ENCODE measurements around the gene DGKI. TPM values are rescaled to one million over a fixed set of nuclear protein-coding genes. Genes with fewer than 3 reads are reported as not detected.

The DGKI gene
- total RNA-seq, 1 experiment from 2014 or later = 0.41 TPM

DNA sequence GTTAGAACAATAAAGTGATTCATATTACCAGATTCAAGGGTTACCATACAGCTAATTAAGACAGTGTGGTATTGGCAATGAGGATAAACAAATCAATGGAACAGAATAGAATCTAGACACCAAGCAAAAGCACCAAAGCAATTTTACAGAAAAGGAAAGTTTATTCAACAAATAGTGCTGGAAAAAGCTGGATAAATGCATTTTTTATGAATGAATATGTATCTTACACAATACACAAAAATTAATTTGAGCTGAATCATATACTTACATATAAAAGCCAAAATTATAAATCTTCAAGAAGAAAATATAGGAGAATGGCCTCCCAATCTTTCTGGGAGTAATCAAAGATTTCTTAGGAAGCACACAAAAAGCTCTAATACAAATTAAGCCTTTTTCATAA is 282.8 kb downstream of the DGKI start:
- intact Hi-C loops (cut with micrococcal nuclease; ENCODE audit: unreplicated experiment) = no loop called here
- DNase-seq = no peak
- H4K20me1 ChIP-seq (ENCODE audit: insufficient read depth) = no peaks in the 10 kb centered on the region
- POLR2A ChIA-PET (ENCODE audit: unreplicated experiment) = interaction anchor here (0.7 kb wide), 1 partner anchor 661 kb away, joined by 10 read pairs; no protein-coding TSS in a partner anchor
- no peak overlapping the region for H3K4me2 ChIP-seq
- H2AFZ ChIP-seq = no peak overlapping the region
- TF ChIP-seq, protein P1, sequence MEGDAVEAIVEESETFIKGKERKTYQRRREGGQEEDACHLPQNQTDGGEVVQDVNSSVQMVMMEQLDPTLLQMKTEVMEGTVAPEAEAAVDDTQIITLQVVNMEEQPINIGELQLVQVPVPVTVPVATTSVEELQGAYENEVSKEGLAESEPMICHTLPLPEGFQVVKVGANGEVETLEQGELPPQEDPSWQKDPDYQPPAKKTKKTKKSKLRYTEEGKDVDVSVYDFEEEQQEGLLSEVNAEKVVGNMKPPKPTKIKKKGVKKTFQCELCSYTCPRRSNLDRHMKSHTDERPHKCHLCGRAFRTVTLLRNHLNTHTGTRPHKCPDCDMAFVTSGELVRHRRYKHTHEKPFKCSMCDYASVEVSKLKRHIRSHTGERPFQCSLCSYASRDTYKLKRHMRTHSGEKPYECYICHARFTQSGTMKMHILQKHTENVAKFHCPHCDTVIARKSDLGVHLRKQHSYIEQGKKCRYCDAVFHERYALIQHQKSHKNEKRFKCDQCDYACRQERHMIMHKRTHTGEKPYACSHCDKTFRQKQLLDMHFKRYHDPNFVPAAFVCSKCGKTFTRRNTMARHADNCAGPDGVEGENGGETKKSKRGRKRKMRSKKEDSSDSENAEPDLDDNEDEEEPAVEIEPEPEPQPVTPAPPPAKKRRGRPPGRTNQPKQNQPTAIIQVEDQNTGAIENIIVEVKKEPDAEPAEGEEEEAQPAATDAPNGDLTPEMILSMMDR (conservative IDR thresholded peaks at IDR 0.05) = no peak
- no peak for TF ChIP-seq EZH2 (IDR thresholded peaks at IDR 0.05; ENCODE audit: low read depth)
- CTCF ChIA-PET = no interaction called here
- H3K4me3 ChIP-seq = no peak overlapping the region
- no peaks in the 10 kb centered on the region; the same call in none of the 2 replicates for H3K9me2 ChIP-seq (ENCODE audit: insufficient read depth)
- no peaks in the 10 kb centered on the region for H3F3A ChIP-seq (ENCODE audit: insufficient read depth, low read depth)
- no TSS peak for BruUV-seq (replicated peaks)
- H3K36me3 ChIP-seq (ENCODE audit: low read depth) = no peaks in the 10 kb centered on the region
- no peaks in the 10 kb centered on the region for H3K79me2 ChIP-seq (ENCODE audit: low read depth)
- H3K27me3 ChIP-seq (ENCODE audit: insufficient read depth, low read depth) = no peaks in the 10 kb centered on the region
- H3K9me3 ChIP-seq (ENCODE audit: insufficient read depth, low read depth) = no peaks in the 10 kb centered on the region
- H3K4me1 ChIP-seq (replicated peaks; ENCODE audit: insufficient read depth) = no peaks in the 10 kb centered on the region
- H3K27ac ChIP-seq = no peak overlapping the region

DNA sequence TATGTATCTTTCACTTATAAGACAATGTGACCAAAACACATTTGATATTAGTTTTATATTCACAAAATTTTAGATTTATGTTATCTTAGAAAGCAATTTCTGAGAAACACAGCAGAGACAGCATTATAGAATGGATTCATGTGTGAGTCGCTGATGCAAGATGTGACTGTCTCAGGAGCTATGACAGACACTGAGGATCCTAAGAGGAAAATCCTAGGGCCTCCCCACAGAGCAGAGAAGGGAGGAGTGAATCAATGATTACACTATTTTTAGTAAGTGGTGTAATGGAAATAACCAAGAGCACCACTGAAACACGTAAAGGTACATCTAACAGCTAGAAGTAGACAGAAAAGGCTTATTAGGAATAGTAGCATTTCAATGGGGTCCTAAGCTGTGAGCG is 299.3 kb downstream of the DGKI start:
- CTCF ChIA-PET = no interaction called here
- Histone ChIP-seq H4K20me1 (ENCODE audit: insufficient read depth) (no peaks in the 10 kb centered on the region), H3K79me2 (ENCODE audit: low read depth) (no peaks in the 10 kb centered on the region), H3K4me3 (no peak overlapping the region), H2AFZ (no peak overlapping the region), H3K9me2 (ENCODE audit: insufficient read depth) (no peaks in the 10 kb centered on the region), H3K9me3 (ENCODE audit: insufficient read depth, low read depth) (no peaks in the 10 kb centered on the region), H3K36me3 (ENCODE audit: low read depth) (no peaks in the 10 kb centered on the region), H3K4me2 (no peak overlapping the region), H3K27ac (no peak overlapping the region), H3F3A (ENCODE audit: insufficient read depth, low read depth) (no peaks in the 10 kb centered on the region), H3K4me1 (replicated peaks; ENCODE audit: insufficient read depth) (no peaks in the 10 kb centered on the region), H3K27me3 (ENCODE audit: insufficient read depth, low read depth) (no peaks in the 10 kb centered on the region)
- intact Hi-C loops (cut with micrococcal nuclease; ENCODE audit: unreplicated experiment) = no loop called here
- TF ChIP-seq EZH2 (IDR thresholded peaks at IDR 0.05; ENCODE audit: low read depth) = no peak
- TF ChIP-seq, protein P1 (conservative IDR thresholded peaks at IDR 0.05) = no peak
- POLR2A ChIA-PET (ENCODE audit: unreplicated experiment) = no interaction called here
- no peak for DNase-seq
- BruUV-seq (replicated peaks) = no TSS peak

DNA sequence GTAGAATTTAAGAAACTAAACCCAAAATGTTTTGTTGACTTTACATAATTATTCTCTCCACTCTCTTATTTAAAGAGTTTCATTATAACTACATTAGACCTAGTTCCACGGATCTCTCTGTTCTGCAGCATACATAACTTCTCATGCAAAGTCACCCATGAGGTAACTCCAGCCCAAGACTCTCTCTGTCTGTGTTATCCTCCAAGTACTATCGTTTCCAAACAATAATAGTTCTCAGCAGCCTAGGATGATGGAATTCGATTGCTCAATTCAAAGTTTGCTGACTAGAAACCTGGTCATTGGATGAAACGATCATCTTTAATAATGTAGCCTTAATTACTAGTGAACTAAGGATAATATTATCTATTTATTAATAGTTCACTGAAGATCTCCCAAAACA is 300.1 kb downstream of the DGKI start:
- ChIA-PET CTCF (no interaction called here), POLR2A (ENCODE audit: unreplicated experiment) (no interaction called here)
- Histone ChIP-seq H3K79me2 (ENCODE audit: low read depth) (no peaks in the 10 kb centered on the region), H3K9me3 (ENCODE audit: insufficient read depth, low read depth) (no peaks in the 10 kb centered on the region), H3K4me1 (replicated peaks; ENCODE audit: insufficient read depth) (no peaks in the 10 kb centered on the region), H2AFZ (no peak overlapping the region), H3K27ac (no peak overlapping the region), H3K27me3 (ENCODE audit: insufficient read depth, low read depth) (no peaks in the 10 kb centered on the region), H3K9me2 (ENCODE audit: insufficient read depth) (no peaks in the 10 kb centered on the region), H3K36me3 (ENCODE audit: low read depth) (no peaks in the 10 kb centered on the region), H3K4me3 (no peak overlapping the region), H3F3A (ENCODE audit: insufficient read depth, low read depth) (no peaks in the 10 kb centered on the region), H4K20me1 (ENCODE audit: insufficient read depth) (no peaks in the 10 kb centered on the region), H3K4me2 (no peak overlapping the region)
- BruUV-seq (replicated peaks) = no TSS peak
- no peak for DNase-seq
- intact Hi-C loops (cut with micrococcal nuclease; ENCODE audit: unreplicated experiment) = no loop called here
- TF ChIP-seq, protein P1 (conservative IDR thresholded peaks at IDR 0.05) = no peak
- TF ChIP-seq EZH2 (IDR thresholded peaks at IDR 0.05; ENCODE audit: low read depth) = no peak
